Subcutaneous adipose tissue (tissue), 4 donors: Measurements from ENCODE around the gene ZNF516. TPM values are rescaled to one million over a fixed set of nuclear protein-coding genes. Genes with fewer than 3 reads are reported as not detected.

Experiments used
- total RNA-seq, 4 donors: library from RNA; depleted of rRNA; stranded (reverse); fragments of >200 nt; gene quantifications; one replicate each; pipeline ENCODE4 v1.1.0, GENCODE V29; 2016
- TF ChIP-seq, protein P1 (sequence below): fragments of 450-650 bp; IDR thresholded peaks from one replicate; pipeline ENCODE4 v1.5.1; 2016; ENCODE audit warnings: low read depth, mild to moderate bottlenecking, control low read depth, antibody characterized with exemption, moderate library complexity

The ZNF516 gene
- total RNA-seq, 4 donors from 2014 or later = 15.4 to 22.3 (median 17.5) TPM

DNA sequence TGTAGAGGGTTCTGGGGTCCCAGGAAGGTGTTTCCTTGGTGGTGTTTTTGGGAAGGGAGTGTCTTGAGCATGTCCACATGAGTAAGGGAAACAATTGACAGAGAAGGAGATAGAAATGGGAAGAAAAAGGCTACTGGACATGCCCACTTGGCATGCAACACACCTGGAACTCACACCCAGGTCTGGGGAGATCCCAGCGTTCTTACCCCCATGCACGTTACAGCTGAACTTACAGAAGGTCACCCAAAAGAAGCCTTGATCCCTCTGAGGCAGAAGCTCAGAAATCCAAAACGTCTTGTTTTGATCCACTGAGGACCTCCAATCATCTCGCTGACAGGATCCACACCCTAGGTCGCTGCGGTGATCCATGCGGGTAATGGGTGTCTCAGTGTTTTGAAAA lies 142.0 kb downstream of the ZNF516 start:
- TF ChIP-seq, protein P1, sequence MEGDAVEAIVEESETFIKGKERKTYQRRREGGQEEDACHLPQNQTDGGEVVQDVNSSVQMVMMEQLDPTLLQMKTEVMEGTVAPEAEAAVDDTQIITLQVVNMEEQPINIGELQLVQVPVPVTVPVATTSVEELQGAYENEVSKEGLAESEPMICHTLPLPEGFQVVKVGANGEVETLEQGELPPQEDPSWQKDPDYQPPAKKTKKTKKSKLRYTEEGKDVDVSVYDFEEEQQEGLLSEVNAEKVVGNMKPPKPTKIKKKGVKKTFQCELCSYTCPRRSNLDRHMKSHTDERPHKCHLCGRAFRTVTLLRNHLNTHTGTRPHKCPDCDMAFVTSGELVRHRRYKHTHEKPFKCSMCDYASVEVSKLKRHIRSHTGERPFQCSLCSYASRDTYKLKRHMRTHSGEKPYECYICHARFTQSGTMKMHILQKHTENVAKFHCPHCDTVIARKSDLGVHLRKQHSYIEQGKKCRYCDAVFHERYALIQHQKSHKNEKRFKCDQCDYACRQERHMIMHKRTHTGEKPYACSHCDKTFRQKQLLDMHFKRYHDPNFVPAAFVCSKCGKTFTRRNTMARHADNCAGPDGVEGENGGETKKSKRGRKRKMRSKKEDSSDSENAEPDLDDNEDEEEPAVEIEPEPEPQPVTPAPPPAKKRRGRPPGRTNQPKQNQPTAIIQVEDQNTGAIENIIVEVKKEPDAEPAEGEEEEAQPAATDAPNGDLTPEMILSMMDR = no peak

DNA sequence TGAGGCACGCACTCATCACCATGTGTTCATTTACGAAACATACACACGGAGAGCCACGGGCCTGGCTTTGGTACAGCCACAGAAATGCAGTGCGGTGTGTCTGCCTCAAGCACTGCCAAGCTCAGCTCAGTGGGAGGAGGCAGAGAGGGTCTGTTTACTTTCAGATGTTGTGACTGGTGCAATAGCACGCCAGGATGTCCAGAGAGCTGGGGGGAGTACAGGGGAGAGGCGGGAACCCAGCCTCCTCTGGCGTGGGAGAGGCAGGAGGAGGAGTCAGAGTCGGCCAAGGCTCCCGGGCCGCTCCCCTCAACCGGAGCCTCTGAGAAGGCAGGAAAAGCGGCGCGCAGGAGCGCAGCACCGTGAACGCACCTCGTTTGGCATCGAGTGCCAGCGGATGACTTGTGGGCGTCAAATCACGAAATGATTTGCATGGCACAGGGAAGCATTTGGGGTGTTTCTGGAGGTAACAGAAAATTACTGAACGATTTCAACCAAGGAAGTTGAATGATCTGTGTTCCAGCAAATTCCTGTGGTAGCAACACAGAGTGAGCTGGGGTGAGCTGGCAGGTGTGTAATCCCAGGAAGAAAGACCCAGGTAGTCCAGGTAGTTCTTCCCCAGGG lies 143.0 kb downstream of the ZNF516 start:
- TF ChIP-seq, protein P1 = no peak

DNA sequence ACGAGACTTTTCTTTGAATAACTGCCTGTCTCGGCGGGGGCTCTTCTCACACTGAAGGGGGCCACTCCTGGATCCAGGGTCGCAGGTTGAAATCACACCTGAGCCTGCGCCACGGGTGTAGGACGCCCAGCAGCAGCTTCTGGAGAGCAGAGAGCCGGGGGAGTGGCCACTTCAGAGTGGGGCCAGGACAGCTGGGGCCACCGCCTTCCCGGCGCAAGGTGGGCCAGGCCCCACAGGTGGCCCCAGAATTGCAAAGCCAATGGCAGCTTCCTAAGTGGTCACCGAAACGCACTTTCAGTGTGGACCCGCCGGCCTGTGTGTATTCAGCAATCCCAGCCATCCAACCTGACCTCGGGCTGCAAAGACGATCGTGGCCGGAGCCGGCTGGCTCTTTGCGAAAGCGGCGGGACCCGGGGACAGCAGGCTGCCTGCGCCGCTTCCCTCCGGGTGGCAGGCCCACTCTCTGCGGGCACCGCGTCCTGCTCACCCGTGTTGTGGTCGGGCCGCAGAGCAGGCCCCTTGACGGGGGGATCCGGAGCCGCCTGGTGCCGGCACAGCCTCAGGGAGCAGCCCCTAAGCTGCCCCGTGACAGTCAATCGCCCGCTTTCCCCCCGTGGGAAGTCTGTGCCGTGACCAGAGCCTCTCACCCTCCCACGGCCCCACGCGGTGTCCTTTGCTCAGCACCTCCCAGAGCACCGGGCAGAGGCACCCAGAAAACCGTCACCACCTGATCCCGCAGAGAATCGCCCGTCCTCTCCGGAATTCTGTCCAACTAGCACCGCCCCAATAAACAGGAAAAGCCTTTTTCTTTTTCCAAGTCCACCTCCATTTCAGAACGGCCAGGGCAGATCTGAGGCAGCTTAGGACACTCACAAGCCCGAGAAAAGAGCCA lies 144.7 kb downstream of the ZNF516 start:
- TF ChIP-seq, protein P1 = no peak

DNA sequence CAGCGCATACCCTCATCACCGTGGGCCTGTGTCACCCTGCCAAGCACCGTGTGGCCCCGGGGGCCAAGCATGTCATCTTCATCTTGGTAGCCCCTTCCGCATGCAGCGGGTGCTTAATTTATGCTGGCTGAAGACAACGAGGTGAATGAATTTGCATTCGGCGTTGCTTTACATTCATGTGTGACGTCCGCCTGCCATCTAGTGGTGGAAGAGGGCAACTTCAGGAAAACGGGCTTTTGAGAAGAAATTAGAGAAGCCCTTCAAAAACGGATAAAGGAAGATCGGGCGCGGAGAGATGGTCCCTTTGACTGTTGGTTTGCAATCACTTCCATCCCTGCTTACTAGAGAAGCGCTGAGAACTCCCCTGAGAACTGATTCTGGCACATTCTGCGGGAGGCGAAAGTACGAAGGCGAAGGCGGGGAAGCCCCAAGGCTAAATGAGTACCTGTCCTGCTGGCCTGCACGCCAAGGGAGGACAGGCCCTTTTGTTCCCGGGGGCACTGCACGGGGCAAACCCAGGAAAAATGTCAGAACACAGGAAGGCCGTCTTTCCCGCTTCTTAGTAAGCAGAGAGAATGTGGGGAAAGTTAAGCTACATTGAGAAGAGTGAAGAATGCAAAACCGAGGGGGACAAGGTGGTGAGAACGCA lies 145.9 kb downstream of the ZNF516 start:
- TF ChIP-seq, protein P1 = no peak

DNA sequence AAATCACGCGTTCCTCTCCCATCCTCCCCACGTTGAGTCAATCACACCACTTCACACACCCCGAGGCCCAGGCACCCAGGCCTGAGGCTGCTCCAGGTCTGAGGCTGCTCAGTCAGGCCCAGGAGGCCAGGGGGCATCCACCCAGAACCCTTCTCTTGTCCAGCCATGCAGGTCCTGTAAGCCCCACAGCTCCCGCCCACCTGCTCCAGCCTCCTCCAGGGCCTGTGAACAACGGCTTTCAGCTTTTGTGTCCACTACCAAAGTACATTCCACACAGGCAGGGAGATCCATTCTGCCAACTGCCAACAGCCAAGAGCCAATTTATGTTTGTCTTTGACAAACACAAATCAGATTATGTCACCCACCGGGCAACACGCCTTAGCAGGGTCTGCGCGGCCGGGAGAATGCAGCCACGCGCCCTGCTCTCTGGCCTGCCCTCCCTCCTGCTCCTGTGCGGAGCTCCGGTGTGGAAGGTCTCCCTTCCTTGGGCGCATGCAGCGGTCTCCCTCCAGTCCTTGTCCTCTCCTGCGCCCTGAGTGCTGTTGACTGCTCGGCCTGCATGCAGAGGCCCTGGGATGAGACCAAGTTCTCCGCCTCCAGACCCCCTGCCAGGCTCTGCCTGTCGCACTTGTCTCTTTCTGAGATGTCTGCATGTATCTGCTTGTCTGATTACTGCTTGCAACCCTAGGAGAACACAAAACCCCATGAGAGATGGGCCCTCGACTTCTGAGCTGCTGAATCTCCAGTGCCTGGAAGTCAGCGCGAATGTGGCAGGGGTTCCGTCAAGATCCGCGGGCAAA lies 146.6 kb downstream of the ZNF516 start:
- TF ChIP-seq, protein P1 = no peak

DNA sequence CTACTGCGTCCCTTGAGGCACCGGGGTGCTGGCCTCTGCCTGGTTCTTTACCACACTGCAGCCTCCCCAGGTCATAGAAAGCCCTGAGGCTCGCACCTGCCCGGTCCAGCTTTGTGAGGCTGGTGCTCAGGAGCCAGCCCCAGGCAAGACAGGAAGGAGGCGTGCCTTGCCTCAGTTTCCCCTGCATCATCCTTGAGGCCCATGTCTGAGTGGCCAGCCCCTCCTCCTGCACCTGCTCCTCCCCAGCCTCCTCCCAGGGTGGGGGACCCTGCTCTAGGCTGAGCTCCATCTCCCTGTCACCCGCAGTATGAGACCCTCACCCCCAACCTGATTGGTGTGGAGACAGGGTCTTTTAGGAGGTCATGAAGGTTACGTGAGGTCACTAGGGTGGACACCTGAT lies 147.7 kb downstream of the ZNF516 start:
- TF ChIP-seq, protein P1 = no peak
